Measurements from ENCODE around the gene LRRC8D. TPM values are rescaled to one million over a fixed set of nuclear protein-coding genes. Genes with fewer than 3 reads are reported as not detected.
A peak's percentile ranks its signal among the peaks of the same experiment; 100 is the strongest.

The LRRC8D gene
- total and polyA plus RNA-seq, 2 of the 4 experiments (the other 2 are of a cell fraction): 34.1 to 35.3 TPM

GRCh38 chr1:89939059-89939570 lies 118.3 kb downstream of the LRRC8D start:
- ChIA-PET POLR2A (ENCODE audit: unreplicated experiment) (no interaction called here), CTCF (no interaction called here)
- H3K27ac ChIP-seq (ENCODE audit: insufficient read depth, low read length): no peak overlapping the region
- H3K14ac ChIP-seq (replicated peaks; ENCODE audit: low read depth, low read length): no peak overlapping the region
- ATAC-seq (ENCODE audit: low read depth) (no peak), DNase-seq (no peak)
- no peak overlapping the region for H2AFZ ChIP-seq (replicated peaks; ENCODE audit: low read length, poor library complexity)
- peak overlapping the region; percentile 7; the same call in 1 of the 2 replicates for H3K18ac ChIP-seq (ENCODE audit: low read depth, low read length)
- no peak overlapping the region for H4K8ac ChIP-seq (ENCODE audit: low read depth in 2 of 2, low read length in 2 of 2)
- dilution Hi-C loops (cut with HindIII; ENCODE audit: low sequenced_read_pairs, unreplicated experiment): no loop called here
- H3K27me3 ChIP-seq (ENCODE audit: control insufficient read depth, insufficient read depth, low read length): no peaks in the 10 kb centered on the region
- no peaks in the 10 kb centered on the region for H4K20me1 ChIP-seq (ENCODE audit: insufficient read depth, low read length)
- 0 out of 2 replicates have a peak overlapping the region, but pooled peaks have one; percentile 3 for H2BK20ac ChIP-seq (ENCODE audit: low read depth, low read length)
- in situ Hi-C loops (cut with MboI; ENCODE audit: low sequenced_read_pairs): no loop called here
- 0 out of 2 replicates have a peak overlapping the region, but pooled peaks have one; percentile 24 for H3K4ac ChIP-seq (ENCODE audit: low read depth, low read length)
- H3K9ac ChIP-seq (ENCODE audit: low read depth, low read length): no peak overlapping the region
- no peak overlapping the region for H2BK15ac ChIP-seq (ENCODE audit: low read depth, low read length)
- intact Hi-C loops (cut with micrococcal nuclease): no loop called here
- no peak overlapping the region for H3K4me2 ChIP-seq (ENCODE audit: low read depth, low read length)
- H4K5ac ChIP-seq (ENCODE audit: low read depth, low read length): no peak overlapping the region
- H2BK120ac ChIP-seq (ENCODE audit: low read depth, low read length): peak overlapping the region; percentile 20; the same call in 1 of the 2 replicates
- no TSS peak for BruUV-seq (replicated peaks)
- no peak overlapping the region for H3K56ac ChIP-seq (ENCODE audit: extremely low read depth, insufficient read depth, low read length)
- H3K79me1 ChIP-seq (ENCODE audit: low read depth in 1 of 2, low read length in 2 of 2): peaks cover 4 to 5% of the 10 kb centered on the region in 2 experiments; a peak in 1 of 4 replicates
- H3K4me1 ChIP-seq (ENCODE audit: control insufficient read depth, insufficient read depth, low read length): peaks cover 15% of the 10 kb centered on the region
- no peaks in the 10 kb centered on the region for H3K9me3 ChIP-seq (ENCODE audit: control insufficient read depth, insufficient read depth, low read length)
- H3K23ac ChIP-seq (ENCODE audit: low read depth, low read length): no peak overlapping the region
- peaks cover 2% of the 10 kb centered on the region; the same call in 1 of the 2 replicates for H3K36me3 ChIP-seq (ENCODE audit: control insufficient read depth, insufficient read depth, low read length)
- no peak overlapping the region; the same call in 1 of the 2 replicates for H2AK5ac ChIP-seq (ENCODE audit: low read depth, low read length)
- H3K9me1 ChIP-seq (ENCODE audit: insufficient read depth, low read length): peaks cover 18% of the 10 kb centered on the region
- 92% methylated on average over 4 of the region's 7 CpGs; no CpG with 5 or more reads in 1 of the 2 experiments for WGBS, 2 experiments (ENCODE audit: extremely low coverage in 2 of 2, insufficient read length in 1 of 2)
- no peak overlapping the region for H2AK9ac ChIP-seq (replicated peaks; ENCODE audit: low read depth, low read length, poor library complexity)
- H4K91ac ChIP-seq (ENCODE audit: insufficient read depth, low read depth, low read length): no peak overlapping the region
- no peak for TF ChIP-seq CTCF (conservative IDR thresholded peaks at IDR 0.05; ENCODE audit: low read depth, low read length)
- no peak for TF ChIP-seq NFE2L2 (IDR thresholded peaks at IDR 0.05; ENCODE audit: low read depth, low read length)
- no peak for TF ChIP-seq CEBPB (IDR thresholded peaks at IDR 0.05; ENCODE audit: low read depth, low read length)
- no peak for TF ChIP-seq MXI1 (IDR thresholded peaks at IDR 0.05; ENCODE audit: borderline replicate concordance, low read depth, low read length)
- no peak for TF ChIP-seq USF2 (IDR thresholded peaks at IDR 0.05; ENCODE audit: low read depth, low read length)
- TF ChIP-seq SMC3 (IDR thresholded peaks at IDR 0.05; ENCODE audit: low read depth, low read length): no peak
- TF ChIP-seq RAD21 (IDR thresholded peaks at IDR 0.05; ENCODE audit: low read length): no peak
- TF ChIP-seq CHD1 (IDR thresholded peaks at IDR 0.05; ENCODE audit: low read depth, low read length): no peak
- no peak for TF ChIP-seq FOS (IDR thresholded peaks at IDR 0.05; ENCODE audit: low read depth, low read length)
- TF ChIP-seq MAZ (IDR thresholded peaks at IDR 0.05; ENCODE audit: borderline replicate concordance, low read depth, low read length): no peak
- no peak for TF ChIP-seq POLR2A (IDR thresholded peaks at IDR 0.05; ENCODE audit: low read depth, low read length)
- TF ChIP-seq BHLHE40 (IDR thresholded peaks at IDR 0.05; ENCODE audit: low read depth, low read length): no peak
- TF ChIP-seq MAFK (IDR thresholded peaks at IDR 0.05; ENCODE audit: low read depth, low read length): no peak
- no peak for TF ChIP-seq RFX5 (IDR thresholded peaks at IDR 0.05; ENCODE audit: low read depth, low read length)
- TF ChIP-seq RCOR1 (IDR thresholded peaks at IDR 0.05; ENCODE audit: insufficient replicate concordance, low read length): no peak
- no peak for TF ChIP-seq ELK1 (IDR thresholded peaks at IDR 0.05; ENCODE audit: borderline replicate concordance, low read depth, low read length)
- no peak overlapping the region for H2BK5ac ChIP-seq (ENCODE audit: low read depth, low read length, poor library complexity, severe bottlenecking)
- no peak overlapping the region for H3K4me3 ChIP-seq (ENCODE audit: insufficient read depth, low read depth, low read length)
